Skeletal muscle satellite cell (primary cell): ENCODE results near the gene TMEM222.
A peak's percentile ranks its signal among the peaks of the same experiment; 100 is the strongest.

Experiments
- H3K27me3 ChIP-seq: 2 replicates; pipeline ENCODE4 v1.7.0; 2013; ENCODE audit warnings: low read length; ENCODE audit not compliant: control insufficient read depth, insufficient read depth
- H3K36me3 ChIP-seq: 2 replicates; pipeline ENCODE4 v1.7.0; 2013; ENCODE audit warnings: mild to moderate bottlenecking, control low read depth, low read length; ENCODE audit not compliant: insufficient read depth
- H3K4me1 ChIP-seq: 2 replicates; pipeline ENCODE4 v1.7.0; 2013; ENCODE audit warnings: low read length; ENCODE audit not compliant: control insufficient read depth, insufficient read depth
- H3K4me2 ChIP-seq: 2 replicates; pipeline ENCODE4 v1.7.0; 2013; ENCODE audit warnings: mild to moderate bottlenecking, low read length
- H3K4me3 ChIP-seq: 2 replicates; pipeline ENCODE4 v1.7.0; 2013; ENCODE audit warnings: low read length
- H3K9ac ChIP-seq: 2 replicates; pipeline ENCODE4 v1.7.0; 2013; ENCODE audit warnings: mild to moderate bottlenecking, low read depth, low read length, moderate library complexity
- H3K9me3 ChIP-seq: replicated peaks from 2 replicates; pipeline ENCODE4 v1.7.0; 2013; ENCODE audit warnings: mild to moderate bottlenecking, control low read depth, low read length

The TMEM222 gene

GRCh38 chr1:27297903-27298302 lies 24.1 kb upstream of the TMEM222 start:
- no peak overlapping the region for H3K9ac ChIP-seq
- H3K4me1 ChIP-seq, result peaks cover 36% of the 10 kb centered on the region
- no peak overlapping the region for H3K4me3 ChIP-seq
- H3K36me3 ChIP-seq, result peaks cover 32% of the 10 kb centered on the region
- no peak overlapping the region for H3K4me2 ChIP-seq
- H3K27me3 ChIP-seq, result no peaks in the 10 kb centered on the region
- no peaks in the 10 kb centered on the region for H3K9me3 ChIP-seq

- H3K9me3 ChIP-seq, result no peaks in the 10 kb centered on the region
- peaks cover 28% of the 10 kb centered on the region for H3K36me3 ChIP-seq
- H3K27me3 ChIP-seq, result no peaks in the 10 kb centered on the region
- H3K9ac ChIP-seq, result peak overlapping the region; percentile 70
- H3K4me3 ChIP-seq, result peak overlapping the region; percentile 17
- H3K4me2 ChIP-seq, result peak overlapping the region; percentile 47
- H3K4me1 ChIP-seq, result peaks cover 36% of the 10 kb centered on the region
These were observed 23.2 kb upstream of the TMEM222 start for GRCh38 chr1:27298632-27299384.

GRCh38 chr1:27299385-27300271 lies 22.3 kb upstream of the TMEM222 start:
- H3K27me3 ChIP-seq, result no peaks in the 10 kb centered on the region
- peak overlapping the region; percentile 61 for H3K4me2 ChIP-seq
- peak overlapping the region; percentile 27 for H3K4me3 ChIP-seq
- H3K9ac ChIP-seq, result peak overlapping the region; percentile 78
- no peaks in the 10 kb centered on the region for H3K9me3 ChIP-seq
- peaks cover 24% of the 10 kb centered on the region for H3K36me3 ChIP-seq
- peaks cover 36% of the 10 kb centered on the region for H3K4me1 ChIP-seq

- H3K4me3 ChIP-seq, result peak overlapping the region; percentile 27
These were observed 21.5 kb upstream of the TMEM222 start for GRCh38 chr1:27300341-27301051.

GRCh38 chr1:27301052-27301422 lies 20.9 kb upstream of the TMEM222 start:
- H3K9ac ChIP-seq, result peak overlapping the region; percentile 78
- H3K4me2 ChIP-seq, result peak overlapping the region; percentile 30
- H3K27me3 ChIP-seq, result no peaks in the 10 kb centered on the region
- H3K4me3 ChIP-seq, result no peak overlapping the region
- H3K4me1 ChIP-seq, result peaks cover 36% of the 10 kb centered on the region
- H3K9me3 ChIP-seq, result no peaks in the 10 kb centered on the region
- peaks cover 24% of the 10 kb centered on the region for H3K36me3 ChIP-seq

More at GRCh38 chr1:27300341-27301051, 21.5 kb upstream of the TMEM222 start:
- Histone ChIP-seq H3K4me1 (peaks cover 36% of the 10 kb centered on the region), H3K9ac (peak overlapping the region; percentile 78), H3K27me3 (no peaks in the 10 kb centered on the region), H3K4me2 (peak overlapping the region; percentile 61), H3K36me3 (peaks cover 24% of the 10 kb centered on the region), H3K9me3 (no peaks in the 10 kb centered on the region)

GRCh38 chr1:27301582-27302199 lies 20.3 kb upstream of the TMEM222 start:
- H3K4me3 ChIP-seq, result no peak overlapping the region
- H3K4me2 ChIP-seq, result no peak overlapping the region
- peaks cover 36% of the 10 kb centered on the region for H3K4me1 ChIP-seq
- H3K36me3 ChIP-seq, result peaks cover 22% of the 10 kb centered on the region
- H3K27me3 ChIP-seq, result no peaks in the 10 kb centered on the region
- H3K9ac ChIP-seq, result peak overlapping the region; percentile 78
- no peaks in the 10 kb centered on the region for H3K9me3 ChIP-seq

GRCh38 chr1:27302612-27303011 lies 19.4 kb upstream of the TMEM222 start:
- H3K9ac ChIP-seq, result no peak overlapping the region
- peaks cover 14% of the 10 kb centered on the region for H3K36me3 ChIP-seq
- no peak overlapping the region for H3K4me2 ChIP-seq
- H3K4me1 ChIP-seq, result peaks cover 32% of the 10 kb centered on the region
- H3K9me3 ChIP-seq, result no peaks in the 10 kb centered on the region
- H3K4me3 ChIP-seq, result no peak overlapping the region
- no peaks in the 10 kb centered on the region for H3K27me3 ChIP-seq

GRCh38 chr1:27303509-27303908 lies 18.5 kb upstream of the TMEM222 start:
- Histone ChIP-seq H3K36me3 (peaks cover 8% of the 10 kb centered on the region), H3K4me1 (peaks cover 32% of the 10 kb centered on the region), H3K9ac (no peak overlapping the region), H3K9me3 (no peaks in the 10 kb centered on the region), H3K27me3 (no peaks in the 10 kb centered on the region), H3K4me3 (no peak overlapping the region), H3K4me2 (no peak overlapping the region)

- no peak overlapping the region for H3K9ac ChIP-seq
- no peak overlapping the region for H3K4me3 ChIP-seq
- peaks cover 8% of the 10 kb centered on the region for H3K36me3 ChIP-seq
- H3K4me1 ChIP-seq, result peaks cover 7% of the 10 kb centered on the region
- no peaks in the 10 kb centered on the region for H3K9me3 ChIP-seq
- no peak overlapping the region for H3K4me2 ChIP-seq
- no peaks in the 10 kb centered on the region for H3K27me3 ChIP-seq
These were observed 15.9 kb upstream of the TMEM222 start for GRCh38 chr1:27306071-27306470.

- Histone ChIP-seq H3K9ac (no peak overlapping the region), H3K27me3 (no peaks in the 10 kb centered on the region), H3K36me3 (no peaks in the 10 kb centered on the region), H3K4me2 (no peak overlapping the region), H3K4me3 (no peak overlapping the region), H3K9me3 (no peaks in the 10 kb centered on the region), H3K4me1 (no peaks in the 10 kb centered on the region)
These were observed 14.8 kb upstream of the TMEM222 start for GRCh38 chr1:27306892-27307761.
